SK-N-MC (cell line): ENCODE results near the gene MISP3.

ENCODE experiments used
- EZH2 ChIP-seq: fragments of 200-600 bp; sonication (generic); IDR thresholded peaks from one replicate; pipeline ENCODE4 v1.6.1; 2017; ENCODE audit warnings: antibody characterized with exemption
- FOXP2 ChIP-seq: optimal IDR thresholded peaks from 2 replicates; pipeline ENCODE3; 2011; ENCODE audit warnings: mild to moderate bottlenecking, moderate library complexity; ENCODE audit not compliant: insufficient read depth; ENCODE audit errors: extremely low read length, control extremely low read depth
- POLR2AphosphoS5 ChIP-seq: IDR thresholded peaks from 2 replicates; pipeline ENCODE4 v1.6.1; 2012; ENCODE audit warnings: mild to moderate bottlenecking, low read depth, low read length, borderline replicate concordance

DNA sequence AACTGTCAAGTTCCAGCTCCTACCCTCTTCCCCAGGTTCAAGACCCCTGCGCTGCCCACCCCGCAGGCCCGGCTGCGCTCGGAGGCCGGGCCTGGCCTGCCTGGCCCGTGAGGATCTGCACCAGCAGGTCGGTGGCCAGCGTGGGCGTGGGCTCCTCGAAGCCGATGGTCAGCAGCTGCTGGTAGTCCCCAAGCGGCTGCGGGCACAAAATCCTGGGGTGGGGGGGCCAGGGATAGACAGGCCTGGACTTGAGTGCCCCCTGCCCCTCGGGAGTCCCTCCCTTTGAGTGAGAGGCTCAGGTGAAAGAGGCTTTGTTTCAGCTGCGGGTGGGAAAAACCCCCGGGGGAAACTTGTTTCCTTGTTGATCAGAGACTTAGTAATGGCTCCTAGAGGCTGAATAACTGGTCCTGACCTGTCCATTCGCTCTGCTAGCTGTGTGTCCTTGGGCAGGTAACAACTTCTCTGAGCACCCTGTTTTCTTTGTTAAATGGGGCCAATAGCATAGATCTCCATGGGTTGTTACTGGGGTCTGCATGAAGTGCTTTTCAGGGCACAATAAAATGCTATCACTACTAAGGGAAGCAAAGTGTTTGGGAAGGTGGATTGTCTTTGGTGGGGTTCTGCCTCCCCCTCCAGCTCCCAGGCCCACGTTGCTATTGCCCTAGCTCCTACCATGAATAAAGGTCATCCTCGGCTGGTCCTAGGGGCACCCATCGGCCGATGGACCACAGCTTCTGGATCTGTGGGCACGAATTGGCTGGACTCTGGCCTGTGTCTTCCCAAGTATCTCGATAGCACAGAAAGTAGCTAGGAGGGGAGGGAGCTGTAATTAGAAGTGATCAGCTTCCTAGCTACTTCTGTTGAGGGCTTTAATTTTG lies 9.4 kb downstream of the MISP3 start:
- TF ChIP-seq POLR2AphosphoS5 (no peak), EZH2 (no peak), FOXP2 (no peak)
